ENCODE results near the gene CAPN9.

CAPN9 gene

DNA sequence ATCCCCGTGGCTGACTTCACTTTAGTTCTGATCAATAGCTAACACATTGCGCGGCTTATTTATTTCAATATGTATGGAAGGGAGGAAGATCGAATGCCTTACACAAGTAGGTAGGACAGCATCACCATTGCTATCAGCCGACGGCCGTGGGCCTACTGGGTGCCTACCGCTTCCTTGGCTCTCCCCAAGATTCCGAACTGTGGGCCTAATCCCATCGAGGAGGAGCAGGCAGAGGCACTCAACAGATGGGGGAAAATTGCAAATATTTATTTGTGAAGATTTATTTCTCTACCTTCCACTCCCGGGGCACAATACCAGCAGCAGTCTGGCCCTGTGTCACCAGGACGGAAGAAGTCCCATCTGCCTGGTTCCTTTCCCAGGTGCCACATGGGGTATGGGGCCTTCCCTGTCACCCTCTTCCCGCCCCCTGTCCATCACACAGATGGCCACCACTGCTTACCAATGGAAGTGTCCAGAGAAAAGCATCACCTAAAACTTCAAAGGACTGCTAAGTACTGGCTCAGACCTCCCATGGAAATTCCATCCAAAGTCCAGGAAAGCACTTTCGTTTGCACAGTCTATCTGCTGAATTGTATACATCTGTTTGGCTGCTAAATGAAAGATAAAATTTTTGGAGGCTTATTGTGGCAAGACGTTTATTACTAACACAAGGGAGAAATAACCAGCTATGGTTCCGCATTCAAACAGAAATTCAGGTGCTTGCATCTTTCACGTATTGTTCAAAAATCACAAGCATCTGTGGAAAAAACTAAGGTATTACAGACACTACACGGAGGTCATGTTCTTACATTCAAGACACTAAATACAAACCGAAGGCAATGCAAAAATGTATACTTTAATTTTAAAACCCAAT is 45.1 kb upstream of the CAPN9 start:
- TF ChIP-seq FOXM1 (IDR thresholded peaks at IDR 0.05; ENCODE audit: borderline replicate concordance, low read depth) (no peak), RAD21 (IDR thresholded peaks at IDR 0.05; ENCODE audit: low read depth) (no peak), CEBPB (IDR thresholded peaks at IDR 0.05) (no peak), EGR1 (IDR thresholded peaks at IDR 0.05) (no peak), TAF1 (IDR thresholded peaks at IDR 0.05; ENCODE audit: low read depth) (no peak), YY1 (IDR thresholded peaks at IDR 0.05; ENCODE audit: low read depth) (no peak), TEAD4 (IDR thresholded peaks at IDR 0.05) (no peak)
- TF ChIP-seq, protein P1, sequence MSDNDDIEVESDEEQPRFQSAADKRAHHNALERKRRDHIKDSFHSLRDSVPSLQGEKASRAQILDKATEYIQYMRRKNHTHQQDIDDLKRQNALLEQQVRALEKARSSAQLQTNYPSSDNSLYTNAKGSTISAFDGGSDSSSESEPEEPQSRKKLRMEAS (IDR thresholded peaks at IDR 0.05) = no peak

DNA sequence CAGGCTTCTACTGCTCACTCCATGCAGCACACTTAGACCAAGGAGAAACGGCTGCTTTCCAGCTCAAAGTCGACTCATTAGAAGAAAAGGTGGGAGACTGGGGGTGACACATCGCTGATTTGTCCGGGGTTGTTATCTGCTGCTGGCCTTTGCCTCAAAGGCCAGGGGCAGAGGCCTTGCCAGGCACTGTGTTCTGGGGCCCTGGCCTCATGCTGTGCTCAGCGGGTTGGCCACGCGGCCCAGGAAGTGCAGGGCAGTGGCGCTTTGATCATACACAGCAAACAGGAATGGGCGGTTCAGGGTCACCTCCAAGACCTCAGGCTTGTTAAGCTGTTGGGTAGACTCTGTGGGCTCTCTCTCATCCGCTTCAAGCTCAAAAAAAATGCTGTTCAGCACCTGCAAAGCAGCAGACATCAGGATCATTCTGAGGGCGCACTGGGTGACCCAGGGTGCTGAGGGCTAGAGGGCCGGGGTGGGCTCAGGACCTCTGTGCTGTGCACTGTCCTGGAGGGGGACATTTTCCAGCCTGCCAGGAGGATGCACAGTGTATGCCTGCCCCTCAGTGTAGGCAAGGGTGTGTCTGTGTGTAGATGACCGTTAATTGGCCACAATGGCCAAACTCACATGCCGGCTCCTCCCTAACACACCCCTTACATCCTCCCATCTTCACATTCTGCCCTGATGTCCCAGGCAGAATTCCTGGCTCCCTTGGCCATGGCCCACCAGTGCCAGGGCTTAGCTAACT is 44.1 kb upstream of the CAPN9 start:
- TF ChIP-seq, protein P2, sequence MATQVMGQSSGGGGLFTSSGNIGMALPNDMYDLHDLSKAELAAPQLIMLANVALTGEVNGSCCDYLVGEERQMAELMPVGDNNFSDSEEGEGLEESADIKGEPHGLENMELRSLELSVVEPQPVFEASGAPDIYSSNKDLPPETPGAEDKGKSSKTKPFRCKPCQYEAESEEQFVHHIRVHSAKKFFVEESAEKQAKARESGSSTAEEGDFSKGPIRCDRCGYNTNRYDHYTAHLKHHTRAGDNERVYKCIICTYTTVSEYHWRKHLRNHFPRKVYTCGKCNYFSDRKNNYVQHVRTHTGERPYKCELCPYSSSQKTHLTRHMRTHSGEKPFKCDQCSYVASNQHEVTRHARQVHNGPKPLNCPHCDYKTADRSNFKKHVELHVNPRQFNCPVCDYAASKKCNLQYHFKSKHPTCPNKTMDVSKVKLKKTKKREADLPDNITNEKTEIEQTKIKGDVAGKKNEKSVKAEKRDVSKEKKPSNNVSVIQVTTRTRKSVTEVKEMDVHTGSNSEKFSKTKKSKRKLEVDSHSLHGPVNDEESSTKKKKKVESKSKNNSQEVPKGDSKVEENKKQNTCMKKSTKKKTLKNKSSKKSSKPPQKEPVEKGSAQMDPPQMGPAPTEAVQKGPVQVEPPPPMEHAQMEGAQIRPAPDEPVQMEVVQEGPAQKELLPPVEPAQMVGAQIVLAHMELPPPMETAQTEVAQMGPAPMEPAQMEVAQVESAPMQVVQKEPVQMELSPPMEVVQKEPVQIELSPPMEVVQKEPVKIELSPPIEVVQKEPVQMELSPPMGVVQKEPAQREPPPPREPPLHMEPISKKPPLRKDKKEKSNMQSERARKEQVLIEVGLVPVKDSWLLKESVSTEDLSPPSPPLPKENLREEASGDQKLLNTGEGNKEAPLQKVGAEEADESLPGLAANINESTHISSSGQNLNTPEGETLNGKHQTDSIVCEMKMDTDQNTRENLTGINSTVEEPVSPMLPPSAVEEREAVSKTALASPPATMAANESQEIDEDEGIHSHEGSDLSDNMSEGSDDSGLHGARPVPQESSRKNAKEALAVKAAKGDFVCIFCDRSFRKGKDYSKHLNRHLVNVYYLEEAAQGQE (IDR thresholded peaks at IDR 0.05; ENCODE audit: low read depth) = no peak
- no peak for TF ChIP-seq ZBTB7A (IDR thresholded peaks at IDR 0.05; ENCODE audit: low read depth)
- TF ChIP-seq TEAD4 (IDR thresholded peaks at IDR 0.05) = peak; percentile 34; the same call in 1 of the 2 replicates
- TF ChIP-seq EP300 (IDR thresholded peaks at IDR 0.05; ENCODE audit: borderline replicate concordance) = peak; percentile 37; the same call in 1 of the 2 replicates
- TF ChIP-seq YY1 (IDR thresholded peaks at IDR 0.05; ENCODE audit: low read depth) = no peak
- TF ChIP-seq CREB1 (IDR thresholded peaks at IDR 0.05; ENCODE audit: low read depth) = no peak
- TF ChIP-seq RAD21 (IDR thresholded peaks at IDR 0.05; ENCODE audit: low read depth) = no peak
- peak; percentile 59 for TF ChIP-seq TCF12 (IDR thresholded peaks at IDR 0.05; ENCODE audit: low read depth)
- peak; percentile 75 for TF ChIP-seq NFIC (IDR thresholded peaks at IDR 0.05)
- no peak for TF ChIP-seq CEBPB (IDR thresholded peaks at IDR 0.05)
- TF ChIP-seq, protein P1 (IDR thresholded peaks at IDR 0.05) = peak; percentile 83
- no peak for TF ChIP-seq FOXM1 (IDR thresholded peaks at IDR 0.05; ENCODE audit: borderline replicate concordance, low read depth)
- TF ChIP-seq, protein P3, sequence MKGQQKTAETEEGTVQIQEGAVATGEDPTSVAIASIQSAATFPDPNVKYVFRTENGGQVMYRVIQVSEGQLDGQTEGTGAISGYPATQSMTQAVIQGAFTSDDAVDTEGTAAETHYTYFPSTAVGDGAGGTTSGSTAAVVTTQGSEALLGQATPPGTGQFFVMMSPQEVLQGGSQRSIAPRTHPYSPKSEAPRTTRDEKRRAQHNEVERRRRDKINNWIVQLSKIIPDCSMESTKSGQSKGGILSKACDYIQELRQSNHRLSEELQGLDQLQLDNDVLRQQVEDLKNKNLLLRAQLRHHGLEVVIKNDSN (IDR thresholded peaks at IDR 0.05) = no peak
- TF ChIP-seq TAF1 (IDR thresholded peaks at IDR 0.05; ENCODE audit: low read depth) = no peak
- no peak for TF ChIP-seq EGR1 (IDR thresholded peaks at IDR 0.05)

DNA sequence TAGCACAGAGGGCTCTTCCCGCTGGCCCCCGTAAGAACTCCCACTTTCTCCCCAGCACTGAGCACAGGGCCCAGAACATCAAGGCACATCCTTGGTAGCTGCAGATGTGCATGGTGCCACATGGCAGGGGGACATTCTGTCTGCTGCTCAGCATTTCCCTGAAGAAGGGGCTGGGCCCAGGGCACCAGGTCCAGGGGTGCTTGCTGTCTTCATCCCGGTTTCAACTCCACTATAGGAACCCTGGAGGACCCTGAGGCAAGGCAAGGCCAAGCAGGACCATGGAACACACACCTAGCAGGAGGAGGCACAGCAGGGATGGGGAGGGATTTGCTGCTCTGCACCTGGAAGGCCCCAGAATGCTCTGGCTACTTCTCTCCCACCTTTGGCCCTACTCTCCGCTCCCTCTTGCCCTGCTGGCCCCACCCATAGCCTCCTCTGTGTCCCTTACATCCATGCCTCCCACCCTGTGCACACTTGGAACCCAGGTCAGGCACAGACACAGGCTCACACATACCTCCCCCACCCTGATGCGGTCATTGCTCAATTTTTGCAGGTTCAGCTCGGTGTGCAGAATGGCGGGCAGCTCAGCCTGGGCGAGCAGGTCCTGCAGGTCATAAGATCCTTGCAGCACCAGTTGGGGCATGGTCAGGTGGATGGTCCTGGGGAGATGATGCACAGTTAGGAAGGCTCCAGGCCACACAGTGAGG is 43.4 kb upstream of the CAPN9 start:
- TF ChIP-seq, protein P2 (IDR thresholded peaks at IDR 0.05; ENCODE audit: low read depth) = no peak
- no peak for TF ChIP-seq TAF1 (IDR thresholded peaks at IDR 0.05; ENCODE audit: low read depth)
- TF ChIP-seq, protein P1 (IDR thresholded peaks at IDR 0.05) = no peak
- no peak for TF ChIP-seq TCF12 (IDR thresholded peaks at IDR 0.05; ENCODE audit: low read depth)
- TF ChIP-seq NFIC (IDR thresholded peaks at IDR 0.05) = no peak
- no peak for TF ChIP-seq FOXM1 (IDR thresholded peaks at IDR 0.05; ENCODE audit: borderline replicate concordance, low read depth)
- no peak for TF ChIP-seq TEAD4 (IDR thresholded peaks at IDR 0.05)

DNA sequence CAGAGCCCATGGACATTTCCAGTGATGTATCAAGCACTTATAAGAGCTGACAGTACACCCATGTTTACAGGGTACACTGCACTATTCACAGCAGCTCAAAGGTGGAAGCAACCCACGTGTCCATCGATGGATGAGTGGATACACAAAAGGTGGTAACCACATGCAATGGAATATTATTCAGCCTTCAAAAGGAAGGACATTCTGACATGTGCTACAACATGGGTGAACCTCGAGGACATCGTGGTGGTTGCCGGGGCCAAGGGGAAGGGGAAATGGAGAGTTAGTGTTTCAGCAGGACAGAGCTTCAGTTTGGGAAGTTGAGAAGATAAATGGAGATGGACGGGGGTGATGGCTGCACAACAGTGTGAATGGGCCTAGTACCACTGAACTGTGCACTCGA is 42.4 kb upstream of the CAPN9 start:
- TF ChIP-seq CEBPB (IDR thresholded peaks at IDR 0.05) (no peak), FOXM1 (IDR thresholded peaks at IDR 0.05; ENCODE audit: borderline replicate concordance, low read depth) (no peak), TEAD4 (IDR thresholded peaks at IDR 0.05) (no peak), CREB1 (IDR thresholded peaks at IDR 0.05; ENCODE audit: low read depth) (no peak), EP300 (IDR thresholded peaks at IDR 0.05; ENCODE audit: borderline replicate concordance) (no peak), TAF1 (IDR thresholded peaks at IDR 0.05; ENCODE audit: low read depth) (no peak), YY1 (IDR thresholded peaks at IDR 0.05; ENCODE audit: low read depth) (no peak), EGR1 (IDR thresholded peaks at IDR 0.05) (no peak), TCF12 (IDR thresholded peaks at IDR 0.05; ENCODE audit: low read depth) (no peak), ZBTB7A (IDR thresholded peaks at IDR 0.05; ENCODE audit: low read depth) (no peak), NFIC (IDR thresholded peaks at IDR 0.05) (no peak), RAD21 (IDR thresholded peaks at IDR 0.05; ENCODE audit: low read depth) (no peak)
- TF ChIP-seq, protein P3 (IDR thresholded peaks at IDR 0.05) = no peak
- TF ChIP-seq, protein P1 (IDR thresholded peaks at IDR 0.05) = no peak
- TF ChIP-seq, protein P2 (IDR thresholded peaks at IDR 0.05; ENCODE audit: low read depth) = no peak

Data from Ishikawa (cell line).